ENCODE data around the gene AHNAK. TPM values are rescaled to one million over a fixed set of nuclear protein-coding genes. Genes with fewer than 3 reads are reported as not detected.

The AHNAK gene
- total and polyA plus RNA-seq, 5 donors from 2014 or later: 22.3 to 852 (median 47.1) TPM

DNA sequence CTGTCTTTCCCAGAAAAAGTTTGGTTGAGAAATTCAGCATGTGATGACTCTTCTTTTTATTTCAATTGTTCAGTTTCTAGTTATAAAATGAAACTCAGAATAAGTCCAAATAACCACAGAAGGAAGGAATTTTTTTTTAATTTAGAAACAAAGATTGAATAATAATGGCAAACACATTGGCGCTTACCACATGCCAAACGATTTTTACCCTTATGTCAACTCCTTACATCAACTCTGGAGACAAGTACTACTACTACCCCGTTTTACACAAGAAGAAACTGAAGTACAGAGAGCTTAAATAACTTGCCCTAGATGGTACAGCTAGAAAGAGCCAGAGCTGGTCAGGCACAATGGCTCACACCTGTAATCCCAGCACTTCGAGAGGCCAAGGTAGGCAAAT, 52.4 kb downstream of the AHNAK start:
- Mint-ChIP-seq H3K4me1 (peaks cover 0 to 7% (median under 1%) of the 10 kb centered on the region in 4 donors), H3K27ac (no peak overlapping the region), H3K36me3 (no peaks in the 10 kb centered on the region), H3K27me3 (no peaks in the 10 kb centered on the region), H3K4me3 (no peak overlapping the region), H3K9me3 (no peaks in the 10 kb centered on the region)
- Histone ChIP-seq H3K4me1 (ENCODE audit: control insufficient read depth, insufficient read depth, low read length, poor library complexity, severe bottlenecking) (no peaks in the 10 kb centered on the region), H3K36me3 (ENCODE audit: control insufficient read depth, insufficient read depth, low read length) (no peaks in the 10 kb centered on the region), H3K4me3 (ENCODE audit: low read depth, low read length) (no peak overlapping the region), H3K27me3 (ENCODE audit: control insufficient read depth, insufficient read depth, low read length) (no peaks in the 10 kb centered on the region), H3K9me3 (ENCODE audit: control insufficient read depth in 2 of 2, low read length in 2 of 2) (no peaks in the 10 kb centered on the region), H3K27ac (ENCODE audit: insufficient read depth, low read length, poor library complexity, severe bottlenecking) (no peak overlapping the region)
- ATAC-seq (ENCODE audit: low read depth in 2 of 2) (no peak), DNase-seq (no peak)

GRCh38 chr11:62493801-62494200, 52.8 kb downstream of the AHNAK start:
- no peaks in the 10 kb centered on the region for H3K36me3 Mint-ChIP-seq
- no peaks in the 10 kb centered on the region for H3K27me3 Mint-ChIP-seq

GRCh38 chr11:62492586-62492985, 54.0 kb downstream of the AHNAK start:
- DNase-seq (no peak), ATAC-seq (ENCODE audit: low read depth in 2 of 2) (no peak)
- no peak overlapping the region for H3K4me3 ChIP-seq (ENCODE audit: low read depth, low read length)
- Mint-ChIP-seq H3K27ac (no peak overlapping the region), H3K4me1 (peaks cover 0 to 5% (median under 1%) of the 10 kb centered on the region in 4 donors), H3K4me3 (no peak overlapping the region), H3K9me3 (no peaks in the 10 kb centered on the region), H3K36me3 (no peaks in the 10 kb centered on the region), H3K27me3 (no peaks in the 10 kb centered on the region)
- no peaks in the 10 kb centered on the region for H3K36me3 ChIP-seq (ENCODE audit: control insufficient read depth, insufficient read depth, low read length)
- no peak overlapping the region for H3K27ac ChIP-seq (ENCODE audit: insufficient read depth, low read length, poor library complexity, severe bottlenecking)
- no peaks in the 10 kb centered on the region for H3K4me1 ChIP-seq (ENCODE audit: control insufficient read depth, insufficient read depth, low read length, poor library complexity, severe bottlenecking)
- no peaks in the 10 kb centered on the region for H3K27me3 ChIP-seq (ENCODE audit: control insufficient read depth, insufficient read depth, low read length)
- H3K9me3 ChIP-seq (ENCODE audit: control insufficient read depth in 2 of 2, low read length in 2 of 2): no peaks in the 10 kb centered on the region

More at GRCh38 chr11:62493801-62494200, 52.8 kb downstream of the AHNAK start:
- no peaks in the 10 kb centered on the region for H3K9me3 ChIP-seq (ENCODE audit: control insufficient read depth in 2 of 2, low read length in 2 of 2)
- H3K4me1 Mint-ChIP-seq: peaks cover 0 to 7% (median under 1%) of the 10 kb centered on the region in 4 donors
- H3K4me1 ChIP-seq (ENCODE audit: control insufficient read depth, insufficient read depth, low read length, poor library complexity, severe bottlenecking): no peaks in the 10 kb centered on the region
- no peak overlapping the region for H3K27ac ChIP-seq (ENCODE audit: insufficient read depth, low read length, poor library complexity, severe bottlenecking)
- no peak overlapping the region for H3K27ac Mint-ChIP-seq
- H3K4me3 ChIP-seq (ENCODE audit: low read depth, low read length): no peak overlapping the region
- no peaks in the 10 kb centered on the region for H3K27me3 ChIP-seq (ENCODE audit: control insufficient read depth, insufficient read depth, low read length)
- ATAC-seq (ENCODE audit: low read depth in 2 of 2) (no peak), DNase-seq (no peak)
- H3K4me3 Mint-ChIP-seq: no peak overlapping the region
- no peaks in the 10 kb centered on the region for H3K9me3 Mint-ChIP-seq
- H3K36me3 ChIP-seq (ENCODE audit: control insufficient read depth, insufficient read depth, low read length): no peaks in the 10 kb centered on the region

- DNase-seq (no peak), ATAC-seq (ENCODE audit: low read depth in 2 of 2) (no peak)
- Mint-ChIP-seq H3K36me3 (no peaks in the 10 kb centered on the region), H3K27me3 (no peaks in the 10 kb centered on the region), H3K27ac (no peak overlapping the region), H3K4me1 (peaks cover 0 to 2% (median 0%) of the 10 kb centered on the region in 4 donors), H3K4me3 (no peak overlapping the region), H3K9me3 (no peaks in the 10 kb centered on the region)
- H3K27ac ChIP-seq (ENCODE audit: insufficient read depth, low read length, poor library complexity, severe bottlenecking): no peak overlapping the region
- no peaks in the 10 kb centered on the region for H3K4me1 ChIP-seq (ENCODE audit: control insufficient read depth, insufficient read depth, low read length, poor library complexity, severe bottlenecking)
- H3K9me3 ChIP-seq (ENCODE audit: control insufficient read depth in 2 of 2, low read length in 2 of 2): no peaks in the 10 kb centered on the region
- H3K36me3 ChIP-seq (ENCODE audit: control insufficient read depth, insufficient read depth, low read length): no peaks in the 10 kb centered on the region
- no peaks in the 10 kb centered on the region for H3K27me3 ChIP-seq (ENCODE audit: control insufficient read depth, insufficient read depth, low read length)
- H3K4me3 ChIP-seq (ENCODE audit: low read depth, low read length): no peak overlapping the region
Measured at GRCh38 chr11:62491571-62492329, 54.9 kb downstream of the AHNAK start.

GRCh38 chr11:62489204-62489603, 57.4 kb downstream of the AHNAK start:
- Histone ChIP-seq H3K27me3 (ENCODE audit: control insufficient read depth, insufficient read depth, low read length) (no peaks in the 10 kb centered on the region), H3K4me3 (ENCODE audit: low read depth, low read length) (no peak overlapping the region), H3K4me1 (ENCODE audit: control insufficient read depth, insufficient read depth, low read length, poor library complexity, severe bottlenecking) (no peaks in the 10 kb centered on the region), H3K36me3 (ENCODE audit: control insufficient read depth, insufficient read depth, low read length) (no peaks in the 10 kb centered on the region), H3K27ac (ENCODE audit: insufficient read depth, low read length, poor library complexity, severe bottlenecking) (no peak overlapping the region), H3K9me3 (ENCODE audit: control insufficient read depth in 2 of 2, low read length in 2 of 2) (no peaks in the 10 kb centered on the region)
- no peaks in the 10 kb centered on the region for H3K27me3 Mint-ChIP-seq
- H3K9me3 Mint-ChIP-seq: no peaks in the 10 kb centered on the region
- peaks cover 3% of the 10 kb centered on the region for H3K36me3 Mint-ChIP-seq
- DNase-seq: no peak
- ATAC-seq (ENCODE audit: low read depth in 2 of 2): no peak
- peak overlapping the region in 1 of 4 donors; percentile 32 for H3K4me3 Mint-ChIP-seq
- peaks cover 0 to 2% (median 0%) of the 10 kb centered on the region in 4 donors for H3K4me1 Mint-ChIP-seq
- no peak overlapping the region for H3K27ac Mint-ChIP-seq

DNA sequence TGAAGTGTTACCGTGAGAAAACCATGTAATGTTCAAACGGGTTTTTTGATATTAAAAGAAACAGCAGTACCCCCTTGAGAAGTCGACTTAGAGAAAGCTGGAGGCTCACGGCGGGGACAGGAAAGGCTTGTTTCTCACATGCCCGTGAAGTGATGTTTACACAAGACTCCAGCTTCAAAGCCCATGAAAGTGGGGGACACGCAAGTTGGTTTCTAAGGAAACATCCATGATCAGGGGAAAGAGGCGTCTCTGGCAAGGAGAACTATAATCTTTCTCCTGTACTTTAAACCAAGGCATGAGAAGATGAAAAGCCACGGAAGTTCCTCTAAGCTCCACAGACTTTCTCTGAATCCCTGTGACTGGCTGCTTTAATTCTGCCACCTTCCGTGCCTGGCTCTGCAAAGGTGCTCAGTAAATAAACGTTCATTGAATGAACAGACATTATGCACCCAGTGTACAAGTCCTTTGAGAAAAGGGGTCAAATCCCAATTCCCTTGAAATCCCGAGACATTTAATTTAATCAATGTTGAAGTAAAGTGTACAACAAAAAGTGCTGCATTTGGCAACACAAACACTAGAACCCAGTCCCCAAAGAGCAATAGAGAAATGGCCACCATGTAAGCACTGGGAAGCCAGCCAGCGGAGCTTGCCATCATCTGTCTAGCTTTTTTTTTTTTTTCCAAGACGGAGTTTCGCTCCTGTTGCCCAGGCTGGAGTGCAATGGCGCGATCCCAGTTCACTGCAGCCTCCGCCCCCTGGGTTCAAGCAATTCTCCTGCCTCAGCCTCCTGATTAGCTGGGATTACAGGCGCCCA, 58.7 kb downstream of the AHNAK start:
- Histone ChIP-seq H3K4me3 (ENCODE audit: low read depth, low read length) (no peak overlapping the region), H3K27me3 (ENCODE audit: control insufficient read depth, insufficient read depth, low read length) (no peaks in the 10 kb centered on the region), H3K9me3 (ENCODE audit: control insufficient read depth in 2 of 2, low read length in 2 of 2) (no peaks in the 10 kb centered on the region), H3K4me1 (ENCODE audit: control insufficient read depth, insufficient read depth, low read length, poor library complexity, severe bottlenecking) (no peaks in the 10 kb centered on the region), H3K36me3 (ENCODE audit: control insufficient read depth, insufficient read depth, low read length) (no peaks in the 10 kb centered on the region), H3K27ac (ENCODE audit: insufficient read depth, low read length, poor library complexity, severe bottlenecking) (no peak overlapping the region)
- Mint-ChIP-seq H3K27ac (peak overlapping the region in 2 of 3 donors; percentile 23 to 75), H3K36me3 (peaks cover 4% of the 10 kb centered on the region), H3K27me3 (no peaks in the 10 kb centered on the region), H3K4me3 (no peak overlapping the region), H3K9me3 (no peaks in the 10 kb centered on the region), H3K4me1 (peaks cover 0 to 2% (median 0%) of the 10 kb centered on the region in 4 donors)
- DNase-seq: no peak
- ATAC-seq (ENCODE audit: low read depth in 2 of 2): no peak

DNA sequence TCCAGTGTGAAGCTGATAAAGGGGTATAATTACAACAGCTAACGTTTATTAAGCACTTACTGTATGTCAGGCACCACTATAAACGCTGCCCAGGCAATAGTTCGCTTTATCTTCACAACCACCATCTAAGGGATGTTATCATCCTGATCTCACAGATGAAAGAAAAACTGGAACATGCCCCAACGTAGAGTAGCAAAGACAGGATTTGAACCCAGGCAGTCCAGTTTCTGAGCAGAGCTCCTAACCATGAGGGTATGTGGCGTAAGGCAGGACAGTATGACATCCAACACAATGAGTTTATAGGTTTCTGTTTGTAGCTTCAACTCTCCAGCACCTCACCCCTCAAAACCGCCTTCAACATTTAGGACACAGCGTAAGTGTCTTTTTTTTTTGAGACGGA, 59.5 kb downstream of the AHNAK start:
- Histone ChIP-seq H3K36me3 (ENCODE audit: control insufficient read depth, insufficient read depth, low read length) (no peaks in the 10 kb centered on the region), H3K9me3 (ENCODE audit: control insufficient read depth in 2 of 2, low read length in 2 of 2) (no peaks in the 10 kb centered on the region), H3K4me1 (ENCODE audit: control insufficient read depth, insufficient read depth, low read length, poor library complexity, severe bottlenecking) (no peaks in the 10 kb centered on the region), H3K27ac (ENCODE audit: insufficient read depth, low read length, poor library complexity, severe bottlenecking) (no peak overlapping the region), H3K27me3 (ENCODE audit: control insufficient read depth, insufficient read depth, low read length) (no peaks in the 10 kb centered on the region), H3K4me3 (ENCODE audit: low read depth, low read length) (no peak overlapping the region)
- no peak for ATAC-seq (ENCODE audit: low read depth in 2 of 2)
- DNase-seq: no peak
- peaks cover 4% of the 10 kb centered on the region for H3K36me3 Mint-ChIP-seq
- H3K9me3 Mint-ChIP-seq: no peaks in the 10 kb centered on the region
- H3K4me3 Mint-ChIP-seq: no peak overlapping the region
- no peaks in the 10 kb centered on the region for H3K27me3 Mint-ChIP-seq
- peaks cover 0 to 2% (median 0%) of the 10 kb centered on the region in 4 donors for H3K4me1 Mint-ChIP-seq
- H3K27ac Mint-ChIP-seq: peak overlapping the region; percentile 22 to 75 (median 53)
